H9 (cell line): ENCODE results near the gene EPB41L4A. TPM values are rescaled to one million over a fixed set of nuclear protein-coding genes. Genes with fewer than 3 reads are reported as not detected.

Experiments
- DNase-seq: peaks from one replicate; pipeline ENCODE4 v3.0.0-alpha.2; 2017
- H2AFZ ChIP-seq: one replicate; pipeline ENCODE4 v1.6.1; 2013; ENCODE audit warnings: mild to moderate bottlenecking, low read length, control low read depth, moderate library complexity
- H2AK5ac ChIP-seq: 2 replicates; pipeline ENCODE4 v1.6.1; 2013; ENCODE audit warnings: low read length, control low read depth, mixed read lengths; ENCODE audit not compliant: insufficient read length
- H2BK120ac ChIP-seq: one replicate; pipeline ENCODE4 v1.6.1; 2013; ENCODE audit warnings: low read depth, mild to moderate bottlenecking, low read length, control low read depth, inconsistent platforms; ENCODE audit not compliant: poor library complexity, severe bottlenecking
- H2BK12ac ChIP-seq: 2 replicates; pipeline ENCODE4 v1.6.1; 2013; ENCODE audit warnings: low read length, control low read depth, mixed read lengths, low read depth; ENCODE audit not compliant: insufficient read length
- H2BK15ac ChIP-seq: 2 replicates; pipeline ENCODE4 v1.6.1; 2013; ENCODE audit warnings: low read depth, low read length, control low read depth
- H2BK20ac ChIP-seq: one replicate; pipeline ENCODE4 v1.6.1; 2013; ENCODE audit warnings: low read depth, mild to moderate bottlenecking, low read length, control low read depth, inconsistent platforms; ENCODE audit not compliant: poor library complexity, severe bottlenecking
- H2BK5ac ChIP-seq: 2 replicates; pipeline ENCODE4 v1.6.1; 2013; ENCODE audit warnings: low read length, control low read depth, mixed read lengths; ENCODE audit not compliant: insufficient read length
- H3K14ac ChIP-seq: 2 replicates; pipeline ENCODE4 v1.6.1; 2013; ENCODE audit warnings: low read length, control low read depth; ENCODE audit not compliant: insufficient read depth
- H3K18ac ChIP-seq: 2 replicates; pipeline ENCODE4 v1.6.1; 2013; ENCODE audit warnings: low read depth, mild to moderate bottlenecking, mixed read lengths, low read length, control low read depth; ENCODE audit not compliant: insufficient read length
- H3K23ac ChIP-seq: 2 replicates; pipeline ENCODE4 v1.6.1; 2013; ENCODE audit warnings: low read length, control low read depth, mixed read lengths, low read depth; ENCODE audit not compliant: insufficient read length
- H3K23me2 ChIP-seq: 2 replicates; pipeline ENCODE4 v1.6.1; 2013; ENCODE audit warnings: low read depth, mild to moderate bottlenecking, mixed read lengths, low read length, control low read depth; ENCODE audit not compliant: insufficient read length, poor library complexity, severe bottlenecking
- H3K27ac ChIP-seq: 2 replicates; pipeline ENCODE4 v1.5.1; 2013; ENCODE audit warnings: low read length, control low read depth, mixed read lengths, low read depth; ENCODE audit not compliant: insufficient read length
- H3K27me3 ChIP-seq: 2 replicates; pipeline ENCODE4 v1.6.1; 2013; ENCODE audit warnings: low read length, control low read depth, inconsistent platforms; ENCODE audit not compliant: insufficient read depth
- H3K4ac ChIP-seq: 2 replicates; pipeline ENCODE4 v1.6.1; 2013; ENCODE audit warnings: low read depth, mild to moderate bottlenecking, control low read depth, inconsistent platforms, low read length, moderate library complexity
- H3K4me1 ChIP-seq: 2 replicates; pipeline ENCODE4 v1.6.1; 2013; ENCODE audit warnings: low read length, control low read depth, inconsistent platforms; ENCODE audit not compliant: insufficient read depth
- H3K4me2 ChIP-seq: 2 replicates; pipeline ENCODE4 v1.6.1; 2013; ENCODE audit warnings: low read length, control low read depth, mixed read lengths; ENCODE audit not compliant: insufficient read length, insufficient read depth
- H3K56ac ChIP-seq: 2 replicates; pipeline ENCODE4 v1.6.1; 2013; ENCODE audit warnings: low read depth, mild to moderate bottlenecking, mixed read lengths, low read length, control low read depth; ENCODE audit not compliant: insufficient read length
- H3K79me1 ChIP-seq: 2 replicates; pipeline ENCODE4 v1.6.1; 2013; ENCODE audit warnings: low read depth, mild to moderate bottlenecking, moderate library complexity, low read length, control low read depth, inconsistent platforms; ENCODE audit not compliant: insufficient read depth, poor library complexity, severe bottlenecking
- H3K79me2 ChIP-seq: 2 replicates; pipeline ENCODE4 v1.6.1; 2013; ENCODE audit warnings: low read length, control low read depth, inconsistent platforms; ENCODE audit not compliant: insufficient read depth
- H3K9ac ChIP-seq: 2 replicates; pipeline ENCODE4 v1.6.1; 2013; ENCODE audit warnings: low read length, control low read depth, mixed read lengths; ENCODE audit not compliant: insufficient read length; ENCODE audit errors: extremely low read depth
- H3K9me3 ChIP-seq: one replicate; pipeline ENCODE4 v1.6.1; 2013; ENCODE audit warnings: low read depth, low read length, inconsistent platforms; ENCODE audit not compliant: control insufficient read depth
- H3T11ph ChIP-seq: one replicate; pipeline ENCODE4 v1.6.1; 2013; ENCODE audit warnings: mild to moderate bottlenecking, low read length, control low read depth, inconsistent platforms
- H4K20me1 ChIP-seq: one replicate; pipeline ENCODE4 v1.6.1; 2013; ENCODE audit not compliant: control insufficient read depth, insufficient read length, insufficient read depth
- H4K5ac ChIP-seq: 2 replicates; pipeline ENCODE4 v1.6.1; 2013; ENCODE audit warnings: low read depth, mild to moderate bottlenecking, mixed read lengths, low read length, control low read depth; ENCODE audit not compliant: insufficient read length
- H4K8ac ChIP-seq: replicated peaks from 2 replicates; pipeline ENCODE4 v1.6.1; 2013; ENCODE audit warnings: low read length, control low read depth, mixed read lengths, low read depth; ENCODE audit not compliant: insufficient read length
- H4K91ac ChIP-seq: 2 replicates; pipeline ENCODE4 v1.6.1; 2013; ENCODE audit warnings: low read depth, mild to moderate bottlenecking, moderate library complexity, mixed read lengths, low read length, control low read depth; ENCODE audit not compliant: insufficient read length
- H3K27ac Mint-ChIP-seq, 3 experiments: 2 replicates in 2 of 3; 3 replicates in 1 of 3; pipeline ENCODE4 v1.8.0; 2020 to 2021; ENCODE audit warnings: mixed read lengths in 3 of 3, mild to moderate bottlenecking in 1 of 3, moderate library complexity in 1 of 3
- H3K27me3 Mint-ChIP-seq: 2 replicates; pipeline ENCODE4 v1.8.0; 2021; ENCODE audit warnings: low read depth, mild to moderate bottlenecking, moderate library complexity, mixed read lengths
- H3K36me3 Mint-ChIP-seq, 3 experiments: 2 replicates in 2 of 3; 3 replicates in 1 of 3; pipeline ENCODE4 v1.8.0; 2020 to 2021; ENCODE audit warnings: low read depth in 3 of 3, mixed read lengths in 3 of 3; ENCODE audit not compliant: insufficient read depth in 1 of 3
- H3K4me1 Mint-ChIP-seq, 2 experiments: 2 replicates each; pipeline ENCODE4 v1.8.0; 2020; ENCODE audit warnings: mixed read lengths in 2 of 2
- H3K4me3 Mint-ChIP-seq, 2 experiments: 2 replicates in 1 of 2; 3 replicates in 1 of 2; pipeline ENCODE4 v1.8.0; 2020 to 2021; ENCODE audit warnings: mild to moderate bottlenecking in 2 of 2, mixed read lengths in 2 of 2, moderate library complexity in 1 of 2
- H3K9me3 Mint-ChIP-seq, 2 experiments: 2 replicates in 1 of 2; 3 replicates in 1 of 2; pipeline ENCODE4 v1.8.0; 2020; ENCODE audit warnings: mild to moderate bottlenecking in 2 of 2, mixed read lengths in 2 of 2, moderate library complexity in 1 of 2
- WGBS: extraction: QIAGEN DNeasy Blood & Tissue Kit; methylation state at CpG from one replicate; pipeline ENCODE4 v1.1.7; 2013; ENCODE audit warnings: missing lambda C conversion rate, low lambda C conversion rate, mixed read lengths; ENCODE audit not compliant: insufficient read length; ENCODE audit errors: extremely low coverage; 5-methylcytosine and 5-hydroxymethylcytosine counted together
- total RNA-seq: library from RNA; stranded (reverse); gene quantifications from 2 replicates; pipeline ENCODE4 v1.2.1, GENCODE V29; 2021
- TF ChIP-seq, protein P1 (sequence below): fragments of 200-600 bp; sonication (generic); conservative IDR thresholded peaks from 3 replicates; pipeline ENCODE4 v1.8.0; 2021; ENCODE audit warnings: antibody characterized with exemption, mild to moderate bottlenecking

The EPB41L4A gene
- total RNA-seq, 1 experiment from 2014 or later = 4.9 TPM

GRCh38 chr5:112384523-112384922 lies 34.6 kb downstream of the EPB41L4A start:
- H3K9me3 ChIP-seq = no peaks in the 10 kb centered on the region
- H3K27me3 Mint-ChIP-seq = no peaks in the 10 kb centered on the region
- no peak overlapping the region for H3K4me2 ChIP-seq
- no peak overlapping the region for H3K27ac ChIP-seq
- H3K27ac Mint-ChIP-seq = no peak overlapping the region
- H3K23ac ChIP-seq = no peak overlapping the region
- H3K4me1 ChIP-seq = no peaks in the 10 kb centered on the region
- TF ChIP-seq, protein P1, sequence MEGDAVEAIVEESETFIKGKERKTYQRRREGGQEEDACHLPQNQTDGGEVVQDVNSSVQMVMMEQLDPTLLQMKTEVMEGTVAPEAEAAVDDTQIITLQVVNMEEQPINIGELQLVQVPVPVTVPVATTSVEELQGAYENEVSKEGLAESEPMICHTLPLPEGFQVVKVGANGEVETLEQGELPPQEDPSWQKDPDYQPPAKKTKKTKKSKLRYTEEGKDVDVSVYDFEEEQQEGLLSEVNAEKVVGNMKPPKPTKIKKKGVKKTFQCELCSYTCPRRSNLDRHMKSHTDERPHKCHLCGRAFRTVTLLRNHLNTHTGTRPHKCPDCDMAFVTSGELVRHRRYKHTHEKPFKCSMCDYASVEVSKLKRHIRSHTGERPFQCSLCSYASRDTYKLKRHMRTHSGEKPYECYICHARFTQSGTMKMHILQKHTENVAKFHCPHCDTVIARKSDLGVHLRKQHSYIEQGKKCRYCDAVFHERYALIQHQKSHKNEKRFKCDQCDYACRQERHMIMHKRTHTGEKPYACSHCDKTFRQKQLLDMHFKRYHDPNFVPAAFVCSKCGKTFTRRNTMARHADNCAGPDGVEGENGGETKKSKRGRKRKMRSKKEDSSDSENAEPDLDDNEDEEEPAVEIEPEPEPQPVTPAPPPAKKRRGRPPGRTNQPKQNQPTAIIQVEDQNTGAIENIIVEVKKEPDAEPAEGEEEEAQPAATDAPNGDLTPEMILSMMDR = no peak
- H3K9me3 Mint-ChIP-seq = no peaks in the 10 kb centered on the region
- no peaks in the 10 kb centered on the region for H3K79me2 ChIP-seq
- H3K4me1 Mint-ChIP-seq = peaks cover 8 to 14% of the 10 kb centered on the region in 2 experiments
- no peaks in the 10 kb centered on the region for H3K36me3 Mint-ChIP-seq
- H3K27me3 ChIP-seq = no peaks in the 10 kb centered on the region
- no peak overlapping the region for H3K18ac ChIP-seq
- H2BK12ac ChIP-seq = no peak overlapping the region
- H4K20me1 ChIP-seq = no peaks in the 10 kb centered on the region
- no peak overlapping the region for H3K4me3 Mint-ChIP-seq
- no peak overlapping the region for H4K91ac ChIP-seq
- H2BK120ac ChIP-seq = no peak overlapping the region
- H2BK5ac ChIP-seq = no peak overlapping the region
- no peak overlapping the region for H3T11ph ChIP-seq
- no CpG with 5 or more reads among the region's 3 CpGs for WGBS
- DNase-seq = no peak
- H2BK20ac ChIP-seq = no peak overlapping the region
- H3K79me1 ChIP-seq = no peaks in the 10 kb centered on the region
- no peak overlapping the region for H4K8ac ChIP-seq
- H2AFZ ChIP-seq = no peak overlapping the region
- H3K23me2 ChIP-seq = no peaks in the 10 kb centered on the region
- H3K9ac ChIP-seq = no peak overlapping the region
- H3K56ac ChIP-seq = no peak overlapping the region
- H3K14ac ChIP-seq = no peak overlapping the region
- H3K4ac ChIP-seq = no peak overlapping the region
- no peak overlapping the region for H2AK5ac ChIP-seq
- H2BK15ac ChIP-seq = no peak overlapping the region
- H4K5ac ChIP-seq = no peak overlapping the region
